Type B pancreatic cell (in vitro differentiated cells): ENCODE measurements around the gene CDK6. TPM values are rescaled to one million over a fixed set of nuclear protein-coding genes. Genes with fewer than 3 reads are reported as not detected.

ENCODE experiments used
- DNase-seq: peaks from one replicate; pipeline ENCODE4 v3.0.0; 2021; ENCODE audit warnings: mixed read lengths; ENCODE audit not compliant: unreplicated experiment; ENCODE audit errors: extremely low spot score
- H3K27ac Mint-ChIP-seq: 2 replicates; pipeline ENCODE4 v1.8.0; 2021; ENCODE audit warnings: mild to moderate bottlenecking, mixed read lengths
- H3K27me3 Mint-ChIP-seq: 2 replicates; pipeline ENCODE4 v1.8.0; 2021; ENCODE audit warnings: mixed read lengths
- H3K36me3 Mint-ChIP-seq: 2 replicates; pipeline ENCODE4 v1.8.0; 2021; ENCODE audit warnings: mixed read lengths
- H3K4me1 Mint-ChIP-seq: one replicate; pipeline ENCODE4 v1.8.0; 2021; ENCODE audit warnings: mixed read lengths; ENCODE audit not compliant: unreplicated experiment
- H3K4me3 Mint-ChIP-seq: 2 replicates; pipeline ENCODE4 v1.8.0; 2021; ENCODE audit warnings: mild to moderate bottlenecking, mixed read lengths
- H3K9me3 Mint-ChIP-seq: 2 replicates; pipeline ENCODE4 v1.8.0; 2021; ENCODE audit warnings: mixed read lengths
- total RNA-seq: library from RNA; stranded (reverse); gene quantifications from 2 replicates; pipeline ENCODE4 v1.2.1, GENCODE V29; 2021; ENCODE audit warnings: low replicate concordance
- TF ChIP-seq, protein P1 (sequence below): fragments of 200-600 bp; sonication (generic); conservative IDR thresholded peaks from 2 replicates; pipeline ENCODE4 v1.5.0; 2021; ENCODE audit warnings: antibody characterized with exemption, mild to moderate bottlenecking

Gene CDK6
- total RNA-seq, 1 donor from 2014 or later, result 68.5 TPM

GRCh38 chr7:92603089-92603445 lies 233.3 kb downstream of the CDK6 start:
- no peaks in the 10 kb centered on the region for H3K4me1 Mint-ChIP-seq
- H3K27ac Mint-ChIP-seq, result no peak overlapping the region
- no peaks in the 10 kb centered on the region for H3K9me3 Mint-ChIP-seq
- no peak for DNase-seq
- TF ChIP-seq, protein P1, sequence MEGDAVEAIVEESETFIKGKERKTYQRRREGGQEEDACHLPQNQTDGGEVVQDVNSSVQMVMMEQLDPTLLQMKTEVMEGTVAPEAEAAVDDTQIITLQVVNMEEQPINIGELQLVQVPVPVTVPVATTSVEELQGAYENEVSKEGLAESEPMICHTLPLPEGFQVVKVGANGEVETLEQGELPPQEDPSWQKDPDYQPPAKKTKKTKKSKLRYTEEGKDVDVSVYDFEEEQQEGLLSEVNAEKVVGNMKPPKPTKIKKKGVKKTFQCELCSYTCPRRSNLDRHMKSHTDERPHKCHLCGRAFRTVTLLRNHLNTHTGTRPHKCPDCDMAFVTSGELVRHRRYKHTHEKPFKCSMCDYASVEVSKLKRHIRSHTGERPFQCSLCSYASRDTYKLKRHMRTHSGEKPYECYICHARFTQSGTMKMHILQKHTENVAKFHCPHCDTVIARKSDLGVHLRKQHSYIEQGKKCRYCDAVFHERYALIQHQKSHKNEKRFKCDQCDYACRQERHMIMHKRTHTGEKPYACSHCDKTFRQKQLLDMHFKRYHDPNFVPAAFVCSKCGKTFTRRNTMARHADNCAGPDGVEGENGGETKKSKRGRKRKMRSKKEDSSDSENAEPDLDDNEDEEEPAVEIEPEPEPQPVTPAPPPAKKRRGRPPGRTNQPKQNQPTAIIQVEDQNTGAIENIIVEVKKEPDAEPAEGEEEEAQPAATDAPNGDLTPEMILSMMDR, result no peak
- H3K36me3 Mint-ChIP-seq, result no peaks in the 10 kb centered on the region
- H3K4me3 Mint-ChIP-seq, result no peak overlapping the region
- no peaks in the 10 kb centered on the region for H3K27me3 Mint-ChIP-seq

- TF ChIP-seq, protein P1, result no peak
- H3K36me3 Mint-ChIP-seq, result no peaks in the 10 kb centered on the region
- no peaks in the 10 kb centered on the region for H3K4me1 Mint-ChIP-seq
- no peak overlapping the region for H3K27ac Mint-ChIP-seq
- H3K9me3 Mint-ChIP-seq, result no peaks in the 10 kb centered on the region
- H3K4me3 Mint-ChIP-seq, result no peak overlapping the region
- no peaks in the 10 kb centered on the region for H3K27me3 Mint-ChIP-seq
- DNase-seq, result no peak
Observed at GRCh38 chr7:92602352-92603088, 233.9 kb downstream of the CDK6 start.

DNA sequence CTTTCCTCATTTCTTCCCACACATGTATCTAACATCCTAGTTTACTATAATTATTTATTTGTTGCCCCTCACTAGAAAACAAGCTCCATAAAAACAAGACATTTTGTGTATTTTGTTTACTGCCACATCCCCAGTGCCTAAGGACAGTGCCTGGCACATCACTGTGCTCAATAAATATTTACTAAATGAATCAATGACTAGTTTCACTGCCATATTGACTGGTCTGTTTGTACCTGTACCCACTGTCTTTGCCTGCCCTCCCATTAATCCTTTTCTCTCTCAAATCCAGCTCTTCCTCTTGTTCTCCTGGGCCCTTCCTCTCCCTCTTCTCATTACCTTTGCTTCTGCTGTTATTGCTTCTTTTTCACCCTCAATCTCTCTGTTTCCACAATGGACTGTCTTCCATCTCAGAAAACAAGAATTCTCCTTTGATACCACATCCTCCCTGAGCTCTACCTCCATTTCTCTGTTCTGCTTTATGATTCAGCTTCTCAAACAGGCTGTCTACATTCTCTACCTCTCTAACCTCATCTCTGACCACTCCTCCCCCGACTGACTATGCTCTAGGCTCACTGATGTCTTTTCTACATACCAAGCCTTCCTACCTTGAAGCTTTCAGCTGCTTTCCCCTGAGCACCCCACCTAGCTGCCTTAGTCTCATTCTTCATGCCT lies 237.9 kb downstream of the CDK6 start:
- Mint-ChIP-seq H3K9me3 (no peaks in the 10 kb centered on the region), H3K27ac (no peak overlapping the region), H3K4me3 (no peak overlapping the region), H3K27me3 (no peaks in the 10 kb centered on the region), H3K4me1 (no peaks in the 10 kb centered on the region), H3K36me3 (no peaks in the 10 kb centered on the region)
- DNase-seq, result no peak
- TF ChIP-seq, protein P1, result no peak

DNA sequence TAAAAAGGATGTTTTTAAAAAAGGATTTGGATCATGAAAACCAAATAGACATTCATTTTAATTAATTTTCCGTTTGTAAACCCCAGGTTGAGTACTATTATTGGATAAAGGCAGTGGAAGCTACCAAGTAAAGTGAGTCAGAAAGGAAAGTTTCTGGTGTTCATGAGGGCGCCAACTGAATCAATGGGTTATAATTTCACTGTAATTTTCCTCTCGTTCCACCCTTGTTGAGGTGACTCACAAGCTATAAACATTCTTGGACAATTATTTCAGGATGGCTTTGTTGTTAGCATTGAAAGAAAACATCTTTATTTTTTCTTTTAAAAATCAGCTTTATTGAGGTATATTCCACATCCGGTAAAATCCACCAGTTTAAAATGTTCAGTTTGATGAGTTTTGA lies 241.1 kb downstream of the CDK6 start:
- Mint-ChIP-seq H3K36me3 (no peaks in the 10 kb centered on the region), H3K27ac (no peak overlapping the region), H3K27me3 (peaks cover 13% of the 10 kb centered on the region), H3K9me3 (no peaks in the 10 kb centered on the region), H3K4me3 (no peak overlapping the region), H3K4me1 (no peaks in the 10 kb centered on the region)
- no peak for DNase-seq
- TF ChIP-seq, protein P1, result no peak

DNA sequence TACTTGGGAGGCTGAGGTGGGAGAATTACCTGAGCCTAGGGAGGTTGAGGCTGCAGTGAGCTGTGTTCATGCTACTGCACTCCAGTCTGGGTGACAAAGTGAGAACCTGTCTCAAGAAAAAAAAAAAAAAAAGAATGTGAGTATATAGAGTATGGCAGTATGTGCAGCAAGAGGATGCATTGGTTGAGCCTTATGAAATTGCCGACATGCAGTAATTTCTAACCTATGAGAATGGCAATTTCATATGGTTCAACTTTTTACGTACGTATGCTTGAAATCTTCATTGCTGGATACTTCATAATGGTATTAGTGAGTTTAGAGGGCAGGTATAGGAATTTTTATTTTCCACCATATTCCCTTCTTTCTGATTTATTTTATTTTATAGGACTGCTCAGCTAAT lies 241.6 kb downstream of the CDK6 start:
- no peaks in the 10 kb centered on the region for H3K36me3 Mint-ChIP-seq
- no peak overlapping the region for H3K4me3 Mint-ChIP-seq
- no peak overlapping the region for H3K27ac Mint-ChIP-seq
- TF ChIP-seq, protein P1, result no peak
- no peak for DNase-seq
- H3K9me3 Mint-ChIP-seq, result no peaks in the 10 kb centered on the region
- H3K27me3 Mint-ChIP-seq, result peaks cover 13% of the 10 kb centered on the region
- H3K4me1 Mint-ChIP-seq, result no peaks in the 10 kb centered on the region
